ENCODE data around the gene CX3CL1.
"Not testable (repeated sequence)": the region's sequence is repeated elsewhere in the genome, so short reads cannot be mapped to it uniquely, and the experiment has no call there.

The CX3CL1 gene

GRCh38 chr16:57357330-57358085, 14.8 kb upstream of the CX3CL1 start:
- no peak for DNase-seq (ENCODE audit: low spot score)

GRCh38 chr16:57358086-57358420, 14.2 kb upstream of the CX3CL1 start:
- DNase-seq (ENCODE audit: low spot score) = no peak

- no peak for DNase-seq (ENCODE audit: low spot score)
Measured at GRCh38 chr16:57358527-57359095, 13.7 kb upstream of the CX3CL1 start, which contains the start of gene CCL22. Gene CCL22, plus strand, starts transcription at chr16:57358783. Its CDS starts 34 bp downstream, at chr16:57358817.

- DNase-seq (ENCODE audit: low spot score) = no peak
Measured at GRCh38 chr16:57360321-57360935, 11.9 kb upstream of the CX3CL1 start.

- no peak for DNase-seq (ENCODE audit: low spot score)
Measured at GRCh38 chr16:57361404-57361803, 10.9 kb upstream of the CX3CL1 start.

- DNase-seq (ENCODE audit: low spot score) = no peak
Measured at GRCh38 chr16:57364143-57364542, 8.1 kb upstream of the CX3CL1 start.

GRCh38 chr16:57366544-57367040, 5.7 kb upstream of the CX3CL1 start:
- DNase-seq (ENCODE audit: low spot score) = no peak

GRCh38 chr16:57367116-57367752, 5.1 kb upstream of the CX3CL1 start:
- no peak for DNase-seq (ENCODE audit: low spot score)

- DNase-seq (ENCODE audit: low spot score) = no peak
Measured at GRCh38 chr16:57371494-57372371, 557 bp upstream of the CX3CL1 start.

GRCh38 chr16:57373117-57373947, 1.0 kb downstream of the CX3CL1 start:
- DNase-seq (ENCODE audit: low spot score) = no peak

- DNase-seq (ENCODE audit: low spot score) = no peak
Measured at GRCh38 chr16:57374067-57374534, 1.8 kb downstream of the CX3CL1 start.

GRCh38 chr16:57374925-57375465, 2.7 kb downstream of the CX3CL1 start:
- DNase-seq (ENCODE audit: low spot score) = not testable (repeated sequence)

- DNase-seq (ENCODE audit: low spot score) = no peak
Measured at GRCh38 chr16:57376313-57376818, 4.1 kb downstream of the CX3CL1 start.

GRCh38 chr16:57377080-57377841, 5.0 kb downstream of the CX3CL1 start:
- DNase-seq (ENCODE audit: low spot score) = no peak

GRCh38 chr16:57379579-57379978, 7.3 kb downstream of the CX3CL1 start:
- DNase-seq (ENCODE audit: low spot score) = no peak

- DNase-seq (ENCODE audit: low spot score) = no peak
Measured at GRCh38 chr16:57380671-57381462, 8.6 kb downstream of the CX3CL1 start.

- DNase-seq (ENCODE audit: low spot score) = no peak
Measured at GRCh38 chr16:57381791-57382534, 9.7 kb downstream of the CX3CL1 start.

Data from ecto neural progenitor cell (in vitro differentiated cells).